Astrocyte (in vitro differentiated cells and primary cell): ENCODE results near the gene POU2F2. TPM values are rescaled to one million over a fixed set of nuclear protein-coding genes. Genes with fewer than 3 reads are reported as not detected.

ENCODE experiments used
- DNase-seq: peaks from one replicate; pipeline ENCODE4 v3.0.0-alpha.2; 2010; ENCODE audit warnings: low read depth
- FAIRE-seq: peaks from 2 replicates; lab custom pipeline; 2011; peaks lifted over from hg19 to GRCh38; lab: Jason Lieb, UNC
- H2AFZ ChIP-seq: 2 replicates; pipeline ENCODE4 v1.6.0; 2012; ENCODE audit warnings: low read depth, low read length, inconsistent platforms
- H3K27ac ChIP-seq: 2 replicates; pipeline ENCODE4 v1.5.1; 2011; ENCODE audit warnings: low read depth, low read length, inconsistent platforms
- H3K27me3 ChIP-seq: 2 replicates; pipeline ENCODE4 v1.6.0; 2011; ENCODE audit warnings: low read length, inconsistent platforms; ENCODE audit not compliant: insufficient read depth
- H3K36me3 ChIP-seq: 2 replicates; pipeline ENCODE4 v1.5.1; 2011; ENCODE audit warnings: low read length, inconsistent platforms; ENCODE audit not compliant: insufficient read depth
- H3K4me1 ChIP-seq: 2 replicates; pipeline ENCODE4 v1.5.1; 2011; ENCODE audit warnings: low read length, inconsistent platforms; ENCODE audit not compliant: insufficient read depth
- H3K4me2 ChIP-seq: 2 replicates; pipeline ENCODE4 v1.6.0; 2012; ENCODE audit warnings: low read length, inconsistent platforms
- H3K4me3 ChIP-seq: 2 replicates; pipeline ENCODE4 v1.5.1; 2011; ENCODE audit warnings: low read depth, mild to moderate bottlenecking, low read length, inconsistent platforms; ENCODE audit not compliant: insufficient read depth
- H3K79me2 ChIP-seq: 2 replicates; pipeline ENCODE4 v1.6.0; 2012; ENCODE audit warnings: mild to moderate bottlenecking, low read length, inconsistent platforms; ENCODE audit not compliant: insufficient read depth
- H3K9ac ChIP-seq: 2 replicates; pipeline ENCODE4 v1.6.0; 2012; ENCODE audit warnings: mild to moderate bottlenecking, low read length, inconsistent platforms
- H3K9me3 ChIP-seq: 2 replicates; pipeline ENCODE4 v1.5.1; 2012; ENCODE audit warnings: low read depth, mild to moderate bottlenecking, low read length, inconsistent platforms; ENCODE audit not compliant: insufficient read depth
- H4K20me1 ChIP-seq: 2 replicates; pipeline ENCODE4 v1.6.0; 2012; ENCODE audit warnings: low read length, inconsistent platforms; ENCODE audit not compliant: insufficient read depth
- H3K27ac Mint-ChIP-seq: one replicate; pipeline ENCODE4 v1.8.0; 2021; ENCODE audit warnings: mild to moderate bottlenecking, mixed read lengths; ENCODE audit not compliant: unreplicated experiment
- H3K27me3 Mint-ChIP-seq: one replicate; pipeline ENCODE4 v1.8.0; 2021; ENCODE audit warnings: low read depth, mixed read lengths; ENCODE audit not compliant: unreplicated experiment
- H3K36me3 Mint-ChIP-seq: one replicate; pipeline ENCODE4 v1.8.0; 2021; ENCODE audit warnings: low read depth, mixed read lengths; ENCODE audit not compliant: unreplicated experiment
- H3K4me1 Mint-ChIP-seq: one replicate; pipeline ENCODE4 v1.8.0; 2021; ENCODE audit warnings: low read depth, mixed read lengths; ENCODE audit not compliant: unreplicated experiment
- H3K4me3 Mint-ChIP-seq: one replicate; pipeline ENCODE4 v1.8.0; 2021; ENCODE audit warnings: mild to moderate bottlenecking, moderate library complexity, mixed read lengths; ENCODE audit not compliant: unreplicated experiment
- H3K9me3 Mint-ChIP-seq: one replicate; pipeline ENCODE4 v1.8.0; 2021; ENCODE audit warnings: mild to moderate bottlenecking, mixed read lengths; ENCODE audit not compliant: unreplicated experiment
- EZH2 ChIP-seq: IDR thresholded peaks from 2 replicates; pipeline ENCODE4 v1.6.1; 2012; ENCODE audit warnings: mild to moderate bottlenecking, low read length, inconsistent platforms; ENCODE audit not compliant: insufficient read depth
- total RNA-seq: library from RNA; stranded (reverse); gene quantifications from 2 replicates; pipeline ENCODE4 v1.2.1, GENCODE V29; 2021
- TF ChIP-seq, protein P1 (sequence below): IDR thresholded peaks from 2 replicates; pipeline ENCODE4 v1.5.1; 2011; ENCODE audit warnings: low read depth, mild to moderate bottlenecking, inconsistent platforms, low read length, moderate library complexity; ENCODE audit not compliant: insufficient read depth

POU2F2 gene
- total RNA-seq, 1 donor from 2014 or later: 8.3 TPM

DNA sequence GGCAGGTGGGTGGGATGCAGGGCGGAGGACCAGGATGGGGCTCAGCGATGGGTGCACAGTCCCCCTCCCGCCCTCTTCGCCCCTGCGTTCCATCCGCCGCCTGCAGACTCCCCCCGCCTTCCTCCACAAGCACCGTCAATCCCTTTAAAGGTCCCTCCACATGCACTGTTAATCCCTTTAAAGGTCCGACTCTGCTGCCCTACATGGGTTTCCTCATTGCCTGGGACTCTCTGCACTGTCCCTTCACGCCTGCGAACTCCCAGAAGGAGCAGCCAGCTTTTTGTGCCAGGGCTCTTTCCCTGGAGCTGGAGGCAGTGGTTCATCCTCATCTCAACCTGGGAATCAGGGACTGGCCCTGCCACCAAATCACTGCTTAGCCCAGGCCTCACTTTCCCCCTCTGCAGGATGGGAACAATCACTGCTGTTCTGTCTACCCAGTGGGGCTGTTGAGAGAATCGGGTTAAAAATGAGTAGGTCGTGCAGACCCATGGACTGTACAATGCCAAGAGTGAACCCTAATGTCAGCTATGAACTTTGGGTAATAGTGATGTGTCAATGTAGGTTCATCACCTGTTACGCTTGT lies 35.9 kb downstream of the POU2F2 start:
- no peaks in the 10 kb centered on the region for H3K36me3 ChIP-seq
- H2AFZ ChIP-seq: no peak overlapping the region
- no peak overlapping the region for H3K9ac ChIP-seq
- peaks cover 4% of the 10 kb centered on the region for H3K4me1 ChIP-seq
- FAIRE-seq: no peak
- no peak for DNase-seq
- TF ChIP-seq EZH2: no peak
- TF ChIP-seq, protein P1, sequence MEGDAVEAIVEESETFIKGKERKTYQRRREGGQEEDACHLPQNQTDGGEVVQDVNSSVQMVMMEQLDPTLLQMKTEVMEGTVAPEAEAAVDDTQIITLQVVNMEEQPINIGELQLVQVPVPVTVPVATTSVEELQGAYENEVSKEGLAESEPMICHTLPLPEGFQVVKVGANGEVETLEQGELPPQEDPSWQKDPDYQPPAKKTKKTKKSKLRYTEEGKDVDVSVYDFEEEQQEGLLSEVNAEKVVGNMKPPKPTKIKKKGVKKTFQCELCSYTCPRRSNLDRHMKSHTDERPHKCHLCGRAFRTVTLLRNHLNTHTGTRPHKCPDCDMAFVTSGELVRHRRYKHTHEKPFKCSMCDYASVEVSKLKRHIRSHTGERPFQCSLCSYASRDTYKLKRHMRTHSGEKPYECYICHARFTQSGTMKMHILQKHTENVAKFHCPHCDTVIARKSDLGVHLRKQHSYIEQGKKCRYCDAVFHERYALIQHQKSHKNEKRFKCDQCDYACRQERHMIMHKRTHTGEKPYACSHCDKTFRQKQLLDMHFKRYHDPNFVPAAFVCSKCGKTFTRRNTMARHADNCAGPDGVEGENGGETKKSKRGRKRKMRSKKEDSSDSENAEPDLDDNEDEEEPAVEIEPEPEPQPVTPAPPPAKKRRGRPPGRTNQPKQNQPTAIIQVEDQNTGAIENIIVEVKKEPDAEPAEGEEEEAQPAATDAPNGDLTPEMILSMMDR: no peak
- H3K79me2 ChIP-seq: no peaks in the 10 kb centered on the region
- H3K36me3 Mint-ChIP-seq: peaks cover 4% of the 10 kb centered on the region
- H4K20me1 ChIP-seq: no peaks in the 10 kb centered on the region
- H3K4me3 ChIP-seq: no peak overlapping the region
- H3K4me2 ChIP-seq: no peak overlapping the region
- H3K27me3 Mint-ChIP-seq: peaks cover 10% of the 10 kb centered on the region
- no peaks in the 10 kb centered on the region for H3K9me3 ChIP-seq
- H3K27ac ChIP-seq: no peak overlapping the region
- peaks cover 8% of the 10 kb centered on the region for H3K4me1 Mint-ChIP-seq
- no peaks in the 10 kb centered on the region for H3K9me3 Mint-ChIP-seq
- H3K4me3 Mint-ChIP-seq: no peak overlapping the region
- no peaks in the 10 kb centered on the region for H3K27me3 ChIP-seq
- H3K27ac Mint-ChIP-seq: no peak overlapping the region

DNA sequence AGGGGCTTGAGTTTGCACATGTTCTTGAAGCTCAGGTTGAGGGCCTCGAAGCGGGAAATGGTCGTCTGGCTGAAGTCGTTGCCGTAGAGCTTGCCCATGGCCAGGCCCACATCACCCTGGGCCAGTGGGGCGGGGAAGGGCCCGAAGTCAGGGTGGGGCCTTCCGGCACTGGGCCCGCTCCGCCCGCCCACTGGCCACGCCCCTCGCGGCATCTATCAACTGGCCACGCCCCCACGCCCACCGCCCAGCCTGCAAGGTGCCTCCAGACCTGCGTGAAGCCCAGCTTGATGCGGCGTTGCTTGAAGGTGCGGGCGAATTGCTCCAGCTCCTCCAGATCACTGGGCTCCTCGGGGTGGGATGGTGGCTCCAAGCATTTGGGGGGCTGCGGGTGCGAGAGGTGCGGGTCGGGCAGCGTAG lies 36.4 kb downstream of the POU2F2 start:
- Mint-ChIP-seq H3K4me3 (no peak overlapping the region), H3K36me3 (peaks cover 4% of the 10 kb centered on the region), H3K9me3 (no peaks in the 10 kb centered on the region), H3K27ac (no peak overlapping the region), H3K27me3 (peaks cover 10% of the 10 kb centered on the region), H3K4me1 (peaks cover 8% of the 10 kb centered on the region)
- no peak for DNase-seq
- Histone ChIP-seq H3K4me3 (no peak overlapping the region), H3K9me3 (no peaks in the 10 kb centered on the region), H3K9ac (no peak overlapping the region), H3K4me2 (no peak overlapping the region), H3K36me3 (no peaks in the 10 kb centered on the region), H3K27me3 (no peaks in the 10 kb centered on the region), H4K20me1 (no peaks in the 10 kb centered on the region), H3K27ac (no peak overlapping the region), H3K4me1 (peaks cover 4% of the 10 kb centered on the region), H3K79me2 (no peaks in the 10 kb centered on the region), H2AFZ (no peak overlapping the region)
- no peak for TF ChIP-seq EZH2
- FAIRE-seq: no peak

DNA sequence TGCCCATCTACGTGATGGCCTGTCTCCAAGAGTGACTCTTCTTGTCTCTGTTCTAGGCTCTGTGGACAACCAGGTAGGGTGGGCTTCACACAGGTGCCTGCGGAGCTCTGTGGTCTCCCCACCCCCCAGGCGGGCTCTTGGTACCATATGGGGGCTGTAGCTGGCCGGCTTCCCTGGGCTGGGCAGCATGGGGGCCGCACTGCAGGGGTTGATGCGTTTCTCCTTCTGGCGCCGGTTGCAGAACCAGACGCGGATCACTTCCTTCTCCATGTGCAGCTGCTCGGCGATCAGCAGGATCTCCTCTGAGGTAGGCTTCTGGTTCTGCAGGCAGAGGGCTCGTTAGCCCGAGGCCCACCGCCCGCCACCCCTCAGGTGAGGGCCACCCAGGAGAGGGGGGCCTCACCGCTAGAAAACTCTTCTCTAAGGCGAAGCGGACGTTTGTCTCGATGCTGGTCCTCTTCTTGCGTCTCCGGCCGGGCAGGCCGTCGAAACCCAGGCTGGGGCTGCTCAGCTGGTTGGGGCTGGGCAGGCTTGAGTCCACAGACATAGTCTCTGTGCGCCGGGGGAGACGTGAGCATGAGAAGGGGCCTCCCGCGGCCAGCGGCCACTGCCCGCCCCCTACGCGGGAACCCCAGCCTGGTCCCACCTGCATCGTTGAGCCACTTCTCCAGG lies 37.0 kb downstream of the POU2F2 start:
- Mint-ChIP-seq H3K36me3 (peaks cover 4% of the 10 kb centered on the region), H3K4me1 (peaks cover 8% of the 10 kb centered on the region), H3K27ac (no peak overlapping the region), H3K27me3 (peaks cover 10% of the 10 kb centered on the region), H3K9me3 (no peaks in the 10 kb centered on the region), H3K4me3 (no peak overlapping the region)
- DNase-seq (no peak), FAIRE-seq (no peak)
- Histone ChIP-seq H3K4me2 (no peak overlapping the region), H3K9me3 (no peaks in the 10 kb centered on the region), H3K36me3 (no peaks in the 10 kb centered on the region), H3K4me3 (no peak overlapping the region), H3K9ac (no peak overlapping the region), H2AFZ (no peak overlapping the region), H3K27me3 (no peaks in the 10 kb centered on the region), H4K20me1 (no peaks in the 10 kb centered on the region), H3K4me1 (peaks cover 4% of the 10 kb centered on the region), H3K79me2 (no peaks in the 10 kb centered on the region), H3K27ac (no peak overlapping the region)
- TF ChIP-seq EZH2: no peak
- TF ChIP-seq, protein P1: no peak
